ENCODE measurements around the gene ADARB1. TPM values are rescaled to one million over a fixed set of nuclear protein-coding genes. Genes with fewer than 3 reads are reported as not detected.

ADARB1 gene
- total RNA-seq, 1 donor from 2014 or later, result 23.9 TPM

GRCh38 chr21:45054927-45055612 is 19.3 kb upstream of the ADARB1 start:
- DNase-seq (ENCODE audit: low spot score), result no peak

GRCh38 chr21:45055861-45056260 is 18.5 kb upstream of the ADARB1 start:
- no peak for DNase-seq (ENCODE audit: low spot score)

DNA sequence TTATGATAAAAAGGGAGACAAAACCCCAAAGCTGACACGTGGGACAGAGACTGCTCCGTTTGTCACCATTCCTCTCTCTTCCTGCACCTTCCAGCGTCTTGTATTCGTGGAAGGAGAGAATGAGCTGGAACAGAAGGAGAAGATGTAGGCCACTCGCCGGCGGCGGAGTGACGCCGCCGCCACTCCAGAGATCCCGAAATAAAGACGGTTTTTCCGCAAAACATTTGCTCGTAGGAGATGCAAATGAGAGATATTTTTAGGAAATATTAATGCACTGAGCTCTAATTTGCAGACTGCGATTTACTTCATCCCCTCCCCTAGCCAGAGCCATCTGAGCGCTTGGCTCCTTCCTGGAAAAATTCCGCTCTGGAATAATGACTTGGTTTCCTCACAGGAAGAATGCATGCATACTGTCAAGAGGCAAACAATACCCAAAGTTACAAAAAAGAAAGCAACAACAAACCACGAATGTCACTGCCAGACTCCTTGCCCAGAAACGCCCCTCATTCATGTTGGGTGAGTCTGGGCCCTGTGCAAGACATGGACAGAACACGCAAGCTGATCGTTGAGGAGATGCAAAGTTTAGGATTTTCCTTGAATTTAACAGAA is 18.0 kb upstream of the ADARB1 start:
- no peak for DNase-seq (ENCODE audit: low spot score)

DNA sequence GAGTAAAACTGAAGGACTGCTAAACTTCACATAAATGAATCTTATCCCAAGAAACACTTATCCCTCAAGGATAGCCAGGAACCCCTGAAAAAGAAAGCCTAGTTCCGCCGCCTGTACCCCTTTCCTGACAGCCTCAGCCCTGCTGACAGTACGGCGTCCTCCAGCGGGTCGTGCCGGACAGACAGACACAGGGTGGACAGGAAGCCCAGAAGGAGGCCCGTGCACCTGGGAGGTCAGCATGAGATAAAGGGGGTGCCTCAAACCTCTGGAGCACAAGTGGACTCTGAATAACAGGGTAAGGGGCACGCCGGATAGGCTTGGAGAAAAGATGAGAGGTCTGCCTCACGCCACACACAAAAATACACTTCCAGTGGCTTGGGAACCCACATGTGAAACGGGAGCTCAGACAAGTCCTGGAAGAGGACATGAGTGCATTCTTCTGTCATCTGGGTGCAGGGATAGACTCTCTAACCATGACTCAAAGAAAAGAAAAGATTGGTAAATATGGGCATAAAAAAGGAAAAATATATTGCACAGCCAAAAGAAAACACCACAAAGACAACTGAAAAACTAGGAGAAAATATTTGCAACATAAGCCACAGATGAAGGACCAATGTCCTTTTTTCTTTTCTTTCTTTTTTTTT is 17.3 kb upstream of the ADARB1 start:
- no peak for DNase-seq (ENCODE audit: low spot score)

DNA sequence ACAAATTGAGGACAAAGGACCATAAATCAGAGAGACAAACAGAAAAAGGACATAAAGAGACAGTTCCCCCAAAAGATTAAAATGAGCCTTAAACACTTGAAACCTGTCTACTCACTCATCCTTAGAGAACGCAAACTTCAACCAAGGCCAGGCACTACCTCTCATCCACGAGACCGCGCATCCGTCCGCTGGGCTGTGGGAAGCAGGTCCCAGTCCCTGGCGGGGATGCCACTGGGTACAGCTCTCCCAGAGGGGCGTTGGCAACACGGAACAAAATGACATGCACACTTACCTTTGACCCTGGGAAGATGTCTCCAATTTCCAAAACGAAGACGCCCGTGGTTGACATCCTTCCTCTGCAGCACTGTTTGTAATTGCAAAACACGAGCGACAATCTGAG is 16.5 kb upstream of the ADARB1 start:
- no peak for DNase-seq (ENCODE audit: low spot score)

- DNase-seq (ENCODE audit: low spot score), result no peak
Observed at GRCh38 chr21:45059121-45059520, 15.3 kb upstream of the ADARB1 start.

- no peak for DNase-seq (ENCODE audit: low spot score)
Observed at GRCh38 chr21:45060089-45060488, 14.3 kb upstream of the ADARB1 start.

DNA sequence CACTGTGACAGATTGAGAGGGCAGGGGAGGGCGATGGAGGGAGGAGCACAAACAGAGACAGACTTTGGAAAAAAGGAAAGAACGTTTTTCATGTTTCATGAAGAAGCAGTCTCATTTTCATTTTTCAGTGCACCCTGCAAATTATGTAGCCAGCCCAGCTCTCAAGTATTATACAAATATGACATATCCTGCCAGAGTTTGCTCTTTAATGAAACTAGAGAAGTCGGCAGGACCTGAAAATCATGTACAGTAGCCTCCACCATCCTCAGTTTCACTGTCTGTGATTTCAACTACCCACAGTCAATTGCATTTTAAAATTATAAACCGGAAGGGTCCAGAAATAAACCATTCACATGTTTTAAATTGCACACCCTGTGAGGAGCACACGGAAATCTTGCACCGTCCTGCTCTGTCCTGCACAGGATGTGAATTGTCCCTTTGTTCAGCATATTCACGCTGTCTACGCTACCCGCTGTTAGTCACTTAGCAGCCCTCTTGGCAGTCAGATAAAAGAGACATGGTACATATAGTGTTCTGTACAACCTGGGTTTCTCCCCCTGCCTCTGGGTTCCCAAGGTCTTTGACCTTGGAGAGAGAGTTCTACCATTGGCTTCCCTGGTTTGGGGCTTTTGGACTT is 13.6 kb upstream of the ADARB1 start:
- no peak for DNase-seq (ENCODE audit: low spot score)

DNA sequence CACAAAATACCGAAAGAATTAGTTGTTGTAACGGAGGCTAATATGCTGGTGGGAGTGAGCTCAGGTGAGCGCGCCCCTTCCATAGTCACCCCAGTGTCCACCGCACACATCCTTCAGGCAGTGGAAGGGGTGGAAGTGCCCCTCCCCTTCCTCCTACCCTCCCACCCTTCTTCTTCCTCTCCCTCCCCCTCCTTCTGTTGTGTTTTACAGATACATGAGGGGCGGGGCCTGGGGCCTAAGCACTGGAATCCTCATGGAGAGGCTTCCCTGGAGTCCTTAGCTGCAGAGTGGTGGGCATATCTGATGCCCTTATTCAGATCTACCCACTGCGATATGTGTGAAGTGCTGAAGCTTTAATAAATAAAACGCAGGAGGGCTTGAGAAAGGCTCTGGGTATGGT is 10.3 kb upstream of the ADARB1 start:
- no peak for DNase-seq (ENCODE audit: low spot score)

- no peak for DNase-seq (ENCODE audit: low spot score)
Observed at GRCh38 chr21:45064618-45065399, 9.6 kb upstream of the ADARB1 start.

DNA sequence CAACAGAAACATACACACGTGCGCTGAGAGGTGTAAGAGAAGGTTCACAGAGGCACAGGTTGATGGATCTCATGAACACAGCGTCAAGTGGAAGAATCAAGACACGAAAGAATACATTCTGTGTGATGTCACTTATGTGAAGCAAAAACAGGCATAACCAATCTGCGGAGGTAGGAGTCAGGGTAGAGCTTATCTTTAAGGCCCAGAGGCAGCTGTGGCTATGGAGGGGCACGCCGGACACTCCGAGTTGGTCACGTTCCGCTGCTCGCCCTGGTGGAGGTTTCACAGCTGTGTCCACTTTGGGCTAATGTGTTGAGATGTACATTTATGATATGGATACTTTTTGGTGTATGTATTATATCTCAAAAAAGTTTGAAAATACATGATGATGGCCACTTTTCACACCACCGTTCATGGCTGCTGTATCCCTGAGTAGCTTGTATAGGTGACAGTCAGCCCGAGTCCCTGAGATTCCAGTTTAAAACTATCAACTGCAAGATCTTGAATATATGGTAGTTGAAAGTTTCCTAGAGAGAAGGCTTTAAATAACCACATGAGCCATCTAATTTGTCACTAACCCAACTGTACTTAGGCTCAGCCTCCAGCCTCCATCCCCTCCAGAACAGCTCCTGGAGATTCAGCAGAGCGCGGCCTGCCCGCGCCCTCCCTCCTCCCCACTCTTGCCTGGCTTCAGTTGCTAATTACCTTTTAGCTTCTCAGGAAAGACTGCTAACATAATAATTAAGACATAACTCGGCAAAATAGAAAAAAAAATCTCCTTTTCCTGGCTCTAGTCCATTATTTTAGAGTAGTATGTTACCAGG is 6.7 kb upstream of the ADARB1 start:
- DNase-seq (ENCODE audit: low spot score), result no peak

GRCh38 chr21:45069085-45069484 is 5.3 kb upstream of the ADARB1 start:
- no peak for DNase-seq (ENCODE audit: low spot score)

- no peak for DNase-seq (ENCODE audit: low spot score)
Observed at GRCh38 chr21:45069711-45070110, 4.7 kb upstream of the ADARB1 start.

GRCh38 chr21:45071078-45071873 is 3.1 kb upstream of the ADARB1 start:
- no peak for DNase-seq (ENCODE audit: low spot score)

DNA sequence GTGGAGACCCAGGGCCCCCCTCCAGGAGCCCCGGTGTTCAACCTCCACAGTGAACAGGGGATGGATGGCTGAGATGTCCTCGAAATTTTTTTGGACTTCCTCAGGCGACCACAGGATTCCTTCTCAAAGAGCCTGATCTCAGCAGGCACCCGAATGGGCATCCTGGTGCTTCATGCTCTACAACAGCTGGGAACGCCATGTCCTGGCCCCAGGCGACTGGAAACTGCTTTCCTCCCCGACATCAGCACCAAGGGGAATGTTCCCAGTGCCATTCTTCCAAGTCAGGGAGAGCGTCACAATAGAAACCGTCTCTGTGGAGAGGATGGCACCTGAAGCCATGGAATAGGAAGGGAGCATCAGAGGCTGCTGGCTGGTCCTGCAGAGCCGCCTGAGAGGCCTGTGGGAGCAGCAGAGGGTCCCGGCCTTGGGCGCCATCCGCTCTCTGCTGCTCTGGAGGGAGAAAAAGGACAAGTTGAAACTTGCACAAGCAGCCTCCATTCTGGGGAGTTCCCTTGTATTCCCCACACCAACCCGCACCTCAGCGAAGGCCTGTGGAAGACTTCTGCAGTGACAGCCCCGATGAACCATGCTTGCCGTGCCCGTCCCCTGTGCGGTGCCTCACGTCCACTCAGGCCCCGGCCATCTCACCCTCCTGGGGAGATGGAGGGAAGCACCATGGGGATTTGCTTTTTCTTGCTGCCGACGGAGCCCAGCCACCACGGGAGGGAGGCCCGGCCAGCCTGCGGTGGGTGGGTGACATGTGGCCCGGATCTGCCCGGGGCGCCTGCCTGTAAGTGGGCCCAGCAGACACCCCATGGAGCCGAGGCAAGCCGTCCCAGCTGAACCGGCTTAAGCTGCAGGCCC is 2.3 kb upstream of the ADARB1 start:
- DNase-seq (ENCODE audit: low spot score), result no peak

DNA sequence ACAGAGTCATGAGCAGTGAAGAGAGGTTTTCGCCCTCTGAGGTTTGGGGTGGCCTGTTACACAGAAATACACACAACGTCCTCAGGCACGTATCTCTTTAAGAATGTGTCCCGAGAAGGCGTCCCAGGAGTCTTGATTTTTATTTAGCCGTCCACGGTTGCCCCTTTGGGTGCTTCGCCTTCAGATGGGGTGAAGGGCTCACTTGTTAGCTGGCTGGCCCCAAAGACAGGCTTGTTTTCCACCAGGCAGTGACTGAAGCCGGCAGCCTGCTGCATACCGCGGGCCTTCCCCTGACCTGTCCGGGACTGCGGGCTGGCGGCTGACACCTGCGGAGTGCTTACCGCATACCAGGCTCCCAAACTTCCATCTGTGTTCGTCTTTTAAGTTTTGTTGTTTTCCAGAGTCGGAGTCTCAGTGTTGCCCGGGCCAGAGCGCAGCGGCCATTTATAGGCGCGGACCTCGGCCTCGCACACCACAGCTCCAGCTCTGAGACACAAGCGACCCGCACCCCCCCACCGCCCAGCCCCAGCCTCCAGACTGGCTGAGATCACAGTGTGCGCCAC is 1.6 kb upstream of the ADARB1 start:
- DNase-seq (ENCODE audit: low spot score), result no peak

- no peak for DNase-seq (ENCODE audit: low spot score)
Observed at GRCh38 chr21:45073301-45074047, 906 bp upstream of the ADARB1 start.

Measured in ureter (tissue), 1 donor.